Inflammatory macrophage treated with lipopolysaccharide for 1 hour (primary cell): Measurements from ENCODE around the gene PLEKHA8.

Experiments
- DNase-seq, 2 donors: peaks; one replicate each; pipeline ENCODE4 v3.0.0-alpha.2; 2020 to 2022

Gene PLEKHA8

GRCh38 chr7:30028216-30028748, at the start of gene PLEKHA8:
Gene PLEKHA8, plus strand, starts transcription at chr7:30028412. Its CDS starts 351 bp downstream, at chr7:30028763.
- peak; percentile 78 to 93 for DNase-seq

GRCh38 chr7:29980151-29980550, 48.1 kb upstream of the PLEKHA8 start:
- no peak for DNase-seq

- DNase-seq: peak; percentile 37 to 42
These were observed 41.1 kb upstream of the PLEKHA8 start for GRCh38 chr7:29987083-29987482.

GRCh38 chr7:29987811-29988317, 40.3 kb upstream of the PLEKHA8 start:
- peak; percentile 84 to 86 for DNase-seq

- peak; percentile 35 to 46 for DNase-seq
These were observed 39.6 kb upstream of the PLEKHA8 start for GRCh38 chr7:29988424-29989256.

- no peak for DNase-seq
These were observed 38.8 kb upstream of the PLEKHA8 start, which contains the start of gene SCRN1 for GRCh38 chr7:29989257-29989995. Gene SCRN1, minus strand, starts transcription at chr7:29989801. Its CDS starts 20,734 bp downstream, at chr7:29969067.

GRCh38 chr7:29990931-29991330, 37.3 kb upstream of the PLEKHA8 start:
- DNase-seq: no peak

- no peak for DNase-seq
These were observed 36.3 kb upstream of the PLEKHA8 start for GRCh38 chr7:29991937-29992336.

- no peak for DNase-seq
These were observed 35.1 kb upstream of the PLEKHA8 start for GRCh38 chr7:29993140-29993539.

GRCh38 chr7:29995652-29996051, 32.6 kb upstream of the PLEKHA8 start:
- DNase-seq: no peak

- no peak for DNase-seq
These were observed 31.9 kb upstream of the PLEKHA8 start for GRCh38 chr7:29996321-29996720.

GRCh38 chr7:29998489-29998888, 29.7 kb upstream of the PLEKHA8 start:
- DNase-seq: no peak

- peak in 1 of 2 donors; percentile 44 for DNase-seq
These were observed 26.2 kb upstream of the PLEKHA8 start for GRCh38 chr7:30001998-30002397.

- no peak for DNase-seq
These were observed 25.1 kb upstream of the PLEKHA8 start for GRCh38 chr7:30003098-30003497.

GRCh38 chr7:30005464-30005863, 22.7 kb upstream of the PLEKHA8 start:
- no peak for DNase-seq

GRCh38 chr7:30010021-30010420, 18.2 kb upstream of the PLEKHA8 start:
- no peak for DNase-seq

- no peak for DNase-seq
These were observed 15.5 kb upstream of the PLEKHA8 start for GRCh38 chr7:30012757-30013156.

GRCh38 chr7:30018451-30018850, 9.8 kb upstream of the PLEKHA8 start:
- DNase-seq: no peak

GRCh38 chr7:30019387-30019786, 8.8 kb upstream of the PLEKHA8 start:
- no peak for DNase-seq

- no peak for DNase-seq
These were observed 8.3 kb upstream of the PLEKHA8 start for GRCh38 chr7:30019960-30020359.

GRCh38 chr7:30020535-30020934, 7.7 kb upstream of the PLEKHA8 start:
- no peak for DNase-seq

- no peak for DNase-seq
These were observed 5.2 kb upstream of the PLEKHA8 start for GRCh38 chr7:30022991-30023390.

- no peak for DNase-seq
These were observed 4.7 kb upstream of the PLEKHA8 start for GRCh38 chr7:30023524-30023923.
